DMS 273 (cell line): ENCODE measurements around the gene TAP1.
A peak's percentile ranks its signal among the peaks of the same experiment; 100 is the strongest.
"Not testable (repeated sequence)": the region's sequence is repeated elsewhere in the genome, so short reads cannot be mapped to it uniquely, and the experiment has no call there.

Experiments
- DNase-seq: peaks from one replicate; lab custom pipeline; 2025; ENCODE audit not compliant: unreplicated experiment; lab: John Stamatoyannopoulos, UW

Gene TAP1

DNA sequence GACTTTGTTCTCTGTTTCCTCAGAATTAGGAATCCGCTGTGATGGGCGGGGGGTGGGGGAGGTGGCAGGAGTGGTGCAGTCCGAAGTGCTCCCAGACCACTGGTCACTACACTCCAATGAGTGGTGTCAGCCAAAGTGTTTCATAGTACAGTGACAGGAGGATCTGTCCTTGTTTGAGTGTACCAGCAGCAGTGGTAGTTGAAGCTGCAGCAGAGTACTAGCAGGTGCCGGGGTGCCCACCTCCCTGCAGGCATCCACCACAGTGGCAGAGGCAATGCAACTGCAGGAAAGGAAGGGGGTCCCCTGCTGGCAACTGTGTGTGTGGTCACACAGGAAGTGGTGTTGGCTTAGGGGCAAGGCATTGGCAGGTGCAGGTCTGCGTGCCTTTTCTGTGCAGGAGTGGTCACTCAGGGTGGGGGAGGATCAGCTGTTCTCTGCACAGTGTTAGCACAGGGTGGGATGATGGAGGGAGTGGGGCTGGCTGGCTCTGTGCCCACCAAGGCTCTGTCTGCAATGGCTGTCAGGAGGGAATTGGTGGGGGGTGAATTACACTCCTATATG is 46.4 kb downstream of the TAP1 start:
- DNase-seq = no peak

DNA sequence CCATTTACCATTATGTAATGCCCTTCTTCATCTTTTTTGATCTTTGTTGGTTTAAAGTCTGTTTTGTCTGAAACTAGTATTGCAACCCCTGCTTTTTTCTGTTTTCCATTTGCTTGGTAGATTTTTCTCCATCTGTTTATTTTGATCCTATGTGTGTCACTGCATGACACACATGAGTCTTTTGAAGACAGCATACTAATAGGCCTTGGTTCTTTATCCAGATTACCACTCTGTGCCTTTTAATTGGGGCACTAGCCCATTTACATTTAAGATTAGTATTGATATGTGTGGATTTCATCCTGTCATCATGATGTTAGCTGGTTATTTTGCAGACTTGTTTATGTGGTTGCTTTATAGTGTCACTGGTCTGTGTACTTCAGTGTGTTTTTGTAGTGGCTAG is 48.1 kb downstream of the TAP1 start:
- DNase-seq = not testable (repeated sequence)

DNA sequence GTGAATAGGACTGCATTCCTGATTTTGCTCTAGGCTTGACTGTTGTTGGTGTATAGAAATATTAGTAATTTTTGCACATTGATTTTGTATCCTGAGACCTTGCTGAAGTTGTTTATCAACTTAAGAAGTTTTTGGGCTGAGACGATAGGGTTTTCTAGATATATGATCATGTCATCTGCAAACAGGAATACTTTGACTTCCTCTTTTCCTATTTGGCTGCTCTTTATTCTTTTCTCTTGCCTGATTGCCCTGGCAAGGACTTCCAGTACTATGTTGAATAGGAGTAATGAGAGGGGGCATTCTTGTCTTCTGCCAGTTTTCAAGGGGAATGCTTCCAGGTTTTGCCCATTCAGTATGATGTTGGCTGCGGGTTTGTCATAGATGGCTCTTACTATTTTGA is 50.1 kb downstream of the TAP1 start:
- no peak for DNase-seq

DNA sequence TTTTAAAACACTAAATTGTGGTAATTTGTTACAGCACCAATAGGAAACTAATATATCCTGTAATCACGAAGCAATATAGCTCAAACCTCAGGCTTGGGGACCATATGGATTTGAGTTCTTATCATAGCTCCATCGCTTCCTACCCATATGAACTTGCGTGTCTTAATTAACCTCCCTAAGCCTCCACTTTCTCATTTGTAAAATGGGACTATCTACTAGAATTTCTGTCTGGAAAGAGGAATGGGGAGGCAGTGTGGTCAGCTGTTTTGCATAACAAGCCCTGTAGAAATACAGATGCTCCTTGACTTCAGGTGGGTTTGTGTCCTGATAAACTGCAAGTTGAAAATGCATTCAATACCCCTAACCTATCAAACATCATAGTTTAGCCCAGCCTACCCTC is 53.8 kb downstream of the TAP1 start:
- no peak for DNase-seq

DNA sequence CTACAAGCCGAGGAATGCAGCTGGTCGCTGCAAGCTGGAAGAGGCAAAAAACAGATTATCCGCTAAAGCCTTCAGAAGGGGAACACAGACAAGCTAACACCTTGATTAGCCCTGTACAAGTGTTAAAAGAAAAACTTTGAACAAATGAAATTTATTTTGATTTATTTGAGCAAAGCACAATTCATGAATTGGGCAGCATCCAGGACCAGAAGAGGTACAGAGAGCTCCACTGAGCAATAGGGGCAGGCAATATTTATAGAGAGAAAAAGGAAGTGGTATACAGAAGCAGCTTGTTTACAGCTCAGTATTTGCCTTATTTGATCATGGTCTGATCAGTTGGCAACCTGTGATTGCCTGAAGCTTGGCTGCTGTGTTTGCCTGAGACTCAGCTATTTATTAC is 54.3 kb downstream of the TAP1 start:
- DNase-seq = no peak

DNA sequence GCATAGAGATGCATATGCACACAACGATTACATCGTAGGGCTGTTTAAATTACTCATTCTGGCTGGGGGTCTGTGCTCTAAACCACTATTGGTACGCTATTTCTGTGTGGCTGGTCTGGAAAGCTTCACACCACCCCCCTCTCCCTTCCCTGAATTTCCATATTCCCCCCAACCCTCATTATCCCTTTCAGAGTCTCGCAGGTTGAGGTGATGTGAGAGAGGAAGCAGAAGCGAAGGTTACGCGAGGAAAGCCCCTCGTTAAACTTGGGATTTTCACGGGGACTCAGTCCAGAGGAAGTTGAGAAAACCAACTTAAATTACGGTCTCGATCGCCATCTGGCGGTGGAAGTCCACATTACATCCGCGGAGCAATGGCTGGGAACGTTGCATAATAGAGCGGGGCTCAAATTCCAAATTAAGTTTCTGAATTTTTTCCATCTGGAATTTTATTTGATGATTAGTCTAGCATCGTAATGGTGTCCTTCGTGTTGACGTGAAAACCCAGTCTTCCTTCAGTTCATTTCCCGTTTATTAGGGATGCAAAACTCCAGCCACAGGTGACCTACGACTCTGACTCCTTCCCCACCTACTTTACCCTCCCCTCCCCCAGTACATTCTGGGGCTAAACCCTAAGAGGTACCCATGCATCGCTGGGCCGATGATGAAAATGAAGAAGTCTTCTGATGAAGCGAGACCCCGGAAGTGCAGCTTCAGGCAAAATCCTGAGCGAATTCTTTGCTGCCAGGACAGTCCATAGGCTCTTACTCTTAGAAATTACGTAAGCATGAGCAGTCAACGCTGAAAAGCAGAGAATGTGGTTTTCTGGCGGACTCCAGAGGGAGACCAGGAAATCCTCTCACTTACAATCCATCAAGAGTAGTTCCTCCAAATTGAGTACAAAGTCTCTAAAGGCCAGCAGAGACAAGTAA is 56.4 kb downstream of the TAP1 start:
- DNase-seq = peak; percentile 82
